WERI-Rb-1 (cell line): ENCODE measurements around the gene C1orf56.
A peak's percentile ranks its signal among the peaks of the same experiment; 100 is the strongest.

Source experiments
- DNase-seq: peaks from one replicate; pipeline ENCODE4 v3.0.0-alpha.2; 2020
- H3K27ac ChIP-seq: fragments of 250-450 bp; sonication (Bioruptor Pico); 2 replicates; pipeline ENCODE4 v1.5.1; 2020; ENCODE audit warnings: mild to moderate bottlenecking, moderate library complexity
- H3K27me3 ChIP-seq: fragments of 250-450 bp; sonication (Bioruptor Pico); 2 replicates; pipeline ENCODE4 v1.5.1; 2021; ENCODE audit warnings: mild to moderate bottlenecking, low read depth, moderate library complexity; ENCODE audit not compliant: insufficient read depth, severe bottlenecking
- H3K36me3 ChIP-seq: fragments of 250-450 bp; sonication (Bioruptor Pico); 2 replicates; pipeline ENCODE4 v1.5.1; 2020; ENCODE audit warnings: mild to moderate bottlenecking, moderate library complexity
- H3K4me3 ChIP-seq: 2 replicates; pipeline ENCODE4 v1.5.1; 2011; ENCODE audit warnings: low read depth, mild to moderate bottlenecking, control low read depth, low read length
- H3K9me3 ChIP-seq: fragments of 250-450 bp; sonication (Bioruptor Pico); 2 replicates; pipeline ENCODE4 v1.5.1; 2021; ENCODE audit warnings: mild to moderate bottlenecking, moderate library complexity; ENCODE audit not compliant: severe bottlenecking
- CTCF ChIP-seq: IDR thresholded peaks from 2 replicates; pipeline ENCODE4 v1.5.1; 2011; ENCODE audit warnings: low read depth, mild to moderate bottlenecking, control low read depth, inconsistent platforms, low read length

C1orf56 gene

GRCh38 chr1:151060007-151060656 is 12.6 kb downstream of the C1orf56 start, which contains the start of gene MLLT11:
TSS of gene MLLT11 (plus strand) at chr1:151060397. CDS start at chr1:151067225, 6,828 bp downstream.
- H3K36me3 ChIP-seq, result peaks cover 56% of the 10 kb centered on the region
- H3K27me3 ChIP-seq, result no peaks in the 10 kb centered on the region
- H3K27ac ChIP-seq, result peak within 1 kb of the TSS; percentile 79
- DNase-seq, result peak; percentile 97
- peak within 1 kb of the TSS; percentile 90 for H3K4me3 ChIP-seq
- H3K9me3 ChIP-seq, result no peaks in the 10 kb centered on the region
- TF ChIP-seq CTCF, result no peak

GRCh38 chr1:151060657-151061421 is 13.3 kb downstream of the C1orf56 start:
- Histone ChIP-seq H3K27me3 (no peaks in the 10 kb centered on the region), H3K27ac (peak overlapping the region; percentile 79), H3K9me3 (no peaks in the 10 kb centered on the region), H3K36me3 (peaks cover 55% of the 10 kb centered on the region), H3K4me3 (peak overlapping the region; percentile 90)
- peak; percentile 74 for DNase-seq
- peak; percentile 10; the same call in 1 of the 2 replicates for TF ChIP-seq CTCF

GRCh38 chr1:151061704-151062103 is 14.2 kb downstream of the C1orf56 start:
- no peak for TF ChIP-seq CTCF
- Histone ChIP-seq H3K4me3 (peak overlapping the region; percentile 90), H3K27ac (no peak overlapping the region), H3K9me3 (no peaks in the 10 kb centered on the region), H3K36me3 (peaks cover 54% of the 10 kb centered on the region), H3K27me3 (no peaks in the 10 kb centered on the region)
- DNase-seq, result no peak

GRCh38 chr1:151062741-151063371 is 15.3 kb downstream of the C1orf56 start:
- H3K27me3 ChIP-seq, result no peaks in the 10 kb centered on the region
- H3K4me3 ChIP-seq, result no peak overlapping the region
- no peak for TF ChIP-seq CTCF
- H3K9me3 ChIP-seq, result no peaks in the 10 kb centered on the region
- DNase-seq, result peak; percentile 47
- no peak overlapping the region for H3K27ac ChIP-seq
- peaks cover 50% of the 10 kb centered on the region for H3K36me3 ChIP-seq

GRCh38 chr1:151065089-151065645 is 17.6 kb downstream of the C1orf56 start:
- no peak overlapping the region for H3K4me3 ChIP-seq
- no peaks in the 10 kb centered on the region for H3K9me3 ChIP-seq
- H3K36me3 ChIP-seq, result peaks cover 58% of the 10 kb centered on the region
- no peak for DNase-seq
- H3K27ac ChIP-seq, result no peak overlapping the region
- no peaks in the 10 kb centered on the region for H3K27me3 ChIP-seq
- no peak for TF ChIP-seq CTCF
